ENCODE results near the gene GALR2.
"Not testable (repeated sequence)": the region's sequence is repeated elsewhere in the genome, so short reads cannot be mapped to it uniquely, and the experiment has no call there.

GALR2 gene

DNA sequence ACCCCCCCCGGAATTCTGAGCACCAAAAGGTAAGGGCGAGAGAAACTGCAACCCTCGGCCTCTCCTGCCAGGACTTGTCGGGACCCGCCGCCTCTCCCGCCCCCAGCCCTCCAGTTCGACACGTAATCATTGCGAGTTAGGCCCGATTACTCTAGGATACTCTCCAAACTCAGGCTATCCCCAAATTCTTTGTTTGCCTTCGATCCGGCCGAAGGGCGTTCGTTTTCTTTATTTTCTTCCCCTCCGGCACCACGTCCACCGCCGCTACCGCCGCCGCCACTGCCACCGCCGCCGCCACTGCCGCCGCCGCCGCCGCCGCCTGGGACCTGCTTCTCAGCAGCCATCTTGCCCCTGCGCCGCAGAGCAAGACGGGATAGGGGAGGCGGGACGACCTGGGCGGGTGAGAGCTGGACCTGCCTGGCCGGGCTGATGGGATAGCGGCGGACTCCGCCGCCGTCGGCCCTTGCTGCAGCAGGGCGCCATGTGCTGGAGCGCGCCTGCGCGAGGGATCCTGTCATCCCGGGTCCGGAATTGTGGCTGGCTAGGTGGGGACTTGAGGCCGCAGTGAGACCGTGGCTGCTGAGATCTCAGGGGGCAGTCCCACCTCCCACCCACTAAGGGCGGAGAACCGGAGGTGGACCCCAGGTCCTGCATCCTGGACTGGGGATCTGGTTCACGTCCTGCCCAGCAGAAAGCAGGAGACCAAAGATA lies 2.3 kb upstream of the GALR2 start, which contains the start of gene SRP68:
Gene SRP68, minus strand, starts transcription at position 370 of the 711 bp plus-strand sequence. Its CDS starts 26 bp downstream, at position 344.
- DNase-seq (ENCODE audit: low spot score): peak; percentile 98
- no peak for TF ChIP-seq CTCF (IDR thresholded peaks at IDR 0.05; ENCODE audit: extremely low read depth, missing control alignments)

GRCh38 chr17:76075364-76076145 lies 974 bp downstream of the GALR2 start:
- no peak for TF ChIP-seq CTCF (IDR thresholded peaks at IDR 0.05; ENCODE audit: extremely low read depth, missing control alignments)
- peak; percentile 45 for DNase-seq (ENCODE audit: low spot score)

GRCh38 chr17:76076146-76076764 lies 1.7 kb downstream of the GALR2 start:
- TF ChIP-seq CTCF (IDR thresholded peaks at IDR 0.05; ENCODE audit: extremely low read depth, missing control alignments): no peak
- peak; percentile 45 for DNase-seq (ENCODE audit: low spot score)

DNA sequence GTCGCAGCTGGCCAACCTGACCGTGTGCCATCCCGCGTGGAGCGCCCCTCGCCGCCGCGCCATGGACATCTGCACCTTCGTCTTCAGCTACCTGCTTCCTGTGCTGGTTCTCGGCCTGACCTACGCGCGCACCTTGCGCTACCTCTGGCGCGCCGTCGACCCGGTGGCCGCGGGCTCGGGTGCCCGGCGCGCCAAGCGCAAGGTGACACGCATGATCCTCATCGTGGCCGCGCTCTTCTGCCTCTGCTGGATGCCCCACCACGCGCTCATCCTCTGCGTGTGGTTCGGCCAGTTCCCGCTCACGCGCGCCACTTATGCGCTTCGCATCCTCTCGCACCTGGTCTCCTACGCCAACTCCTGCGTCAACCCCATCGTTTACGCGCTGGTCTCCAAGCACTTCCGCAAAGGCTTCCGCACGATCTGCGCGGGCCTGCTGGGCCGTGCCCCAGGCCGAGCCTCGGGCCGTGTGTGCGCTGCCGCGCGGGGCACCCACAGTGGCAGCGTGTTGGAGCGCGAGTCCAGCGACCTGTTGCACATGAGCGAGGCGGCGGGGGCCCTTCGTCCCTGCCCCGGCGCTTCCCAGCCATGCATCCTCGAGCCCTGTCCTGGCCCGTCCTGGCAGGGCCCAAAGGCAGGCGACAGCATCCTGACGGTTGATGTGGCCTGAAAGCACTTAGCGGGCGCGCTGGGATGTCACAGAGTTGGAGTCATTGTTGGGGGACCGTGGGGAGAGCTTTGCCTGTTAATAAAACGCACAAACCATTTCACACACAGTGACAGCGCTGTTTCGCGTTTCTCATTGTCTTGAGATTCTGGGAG lies 2.4 kb downstream of the GALR2 start:
- no peak for TF ChIP-seq CTCF (IDR thresholded peaks at IDR 0.05; ENCODE audit: extremely low read depth, missing control alignments)
- peak; percentile 50 for DNase-seq (ENCODE audit: low spot score)

GRCh38 chr17:76077584-76078110 lies 3.1 kb downstream of the GALR2 start:
- no peak for TF ChIP-seq CTCF (IDR thresholded peaks at IDR 0.05; ENCODE audit: extremely low read depth, missing control alignments)
- peak; percentile 44 for DNase-seq (ENCODE audit: low spot score)

DNA sequence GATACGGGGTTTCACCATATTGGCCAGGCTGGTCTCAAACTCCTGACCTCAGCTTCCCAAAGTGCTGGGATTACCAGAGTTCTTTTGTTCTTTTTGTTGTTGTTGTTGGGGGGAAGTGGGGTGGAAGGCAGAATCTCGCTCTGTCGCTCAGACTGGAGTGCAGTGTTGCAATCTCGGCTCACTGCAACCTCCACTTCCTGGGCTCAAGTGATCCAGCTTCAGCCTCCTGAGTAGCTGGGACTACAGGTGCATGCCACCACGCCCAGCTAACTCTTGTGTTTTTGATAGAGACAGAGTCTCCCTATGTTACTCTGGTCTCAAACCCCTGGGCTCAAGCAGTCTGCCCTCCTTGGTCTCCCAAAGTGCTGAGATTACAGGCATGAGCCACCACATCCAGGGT lies 3.8 kb downstream of the GALR2 start:
- DNase-seq (ENCODE audit: low spot score): not testable (repeated sequence)

DNA sequence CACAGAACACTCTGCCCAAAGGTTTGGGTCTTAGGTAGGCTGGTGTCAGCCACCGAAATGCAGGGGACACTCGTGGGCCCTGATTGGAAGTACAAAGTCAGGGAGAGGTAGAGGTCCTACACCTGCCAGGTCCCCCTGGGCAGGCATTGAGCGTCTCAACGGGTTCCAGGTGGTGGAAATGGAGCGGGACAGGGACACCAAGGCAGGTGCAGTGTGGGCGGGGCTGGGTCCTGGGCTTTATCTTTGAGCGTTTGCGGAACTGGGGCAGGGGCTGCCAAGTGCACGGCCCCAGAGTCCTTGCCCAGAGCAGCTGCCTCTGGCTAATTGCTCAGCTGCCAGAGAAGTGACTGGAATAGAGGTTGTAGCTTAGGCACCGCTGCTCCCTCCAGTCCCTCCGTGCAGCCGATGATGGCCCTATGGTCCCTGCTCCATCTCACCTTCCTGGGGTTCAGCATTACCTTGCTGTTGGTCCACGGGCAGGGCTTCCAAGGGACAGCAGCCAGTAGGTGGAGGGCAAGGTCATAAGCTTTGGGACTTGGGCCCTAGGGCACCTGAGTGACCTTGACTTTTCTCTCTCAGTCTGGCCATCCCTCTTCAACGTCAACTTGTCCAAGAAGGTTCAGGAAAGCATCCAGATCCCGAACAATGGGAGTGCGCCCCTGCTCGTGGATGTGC lies 4.4 kb downstream of the GALR2 start, which contains the start of gene ZACN:
Gene ZACN, plus strand, starts transcription at position 323 of the 675 bp plus-strand sequence. Its CDS starts 83 bp downstream, at position 406.
- no peak for DNase-seq (ENCODE audit: low spot score)

More for the DNA sequence above, 4.4 kb downstream of the GALR2 start, which contains the start of gene ZACN:
- no peak for TF ChIP-seq CTCF (IDR thresholded peaks at IDR 0.05; ENCODE audit: extremely low read depth, missing control alignments)
